HEK293T (cell line): ENCODE data around the gene CCT5.

Source experiments
- BHLHE40 ChIP-seq: fragments of 450-650 bp; IDR thresholded peaks from 2 replicates; pipeline ENCODE4 v1.6.1; 2016; ENCODE audit warnings: mild to moderate bottlenecking, moderate library complexity, borderline replicate concordance
- CTBP1 ChIP-seq: fragments of 450-650 bp; IDR thresholded peaks from 2 replicates; pipeline ENCODE4 v1.6.1; 2016; ENCODE audit warnings: borderline replicate concordance
- ELF4 ChIP-seq: fragments of 450-650 bp; IDR thresholded peaks from 2 replicates; pipeline ENCODE4 v1.6.1; 2017; ENCODE audit warnings: antibody characterized with exemption
- FOXA1 ChIP-seq: fragments of 450-650 bp; IDR thresholded peaks from 2 replicates; pipeline ENCODE4 v1.6.1; 2016; ENCODE audit warnings: mild to moderate bottlenecking
- FOXM1 ChIP-seq: fragments of 450-650 bp; IDR thresholded peaks from 2 replicates; pipeline ENCODE4 v1.6.1; 2017; ENCODE audit warnings: mild to moderate bottlenecking, borderline replicate concordance
- HDGF ChIP-seq: fragments of 450-650 bp; IDR thresholded peaks from 2 replicates; pipeline ENCODE4 v1.6.1; 2017; ENCODE audit warnings: antibody characterized with exemption, borderline replicate concordance
- LEF1 ChIP-seq: fragments of 450-650 bp; IDR thresholded peaks from 2 replicates; pipeline ENCODE4 v1.6.1; 2017; ENCODE audit warnings: mild to moderate bottlenecking, borderline replicate concordance
- PKNOX1 ChIP-seq: fragments of 450-650 bp; IDR thresholded peaks from 2 replicates; pipeline ENCODE4 v1.6.1; 2016
- SP1 ChIP-seq: fragments of 450-650 bp; IDR thresholded peaks from 2 replicates; pipeline ENCODE4 v1.6.1; 2017
- SUZ12 ChIP-seq: fragments of 450-650 bp; IDR thresholded peaks from 2 replicates; pipeline ENCODE4 v1.6.1; 2016; ENCODE audit warnings: mild to moderate bottlenecking
- TARDBP ChIP-seq: fragments of 450-650 bp; IDR thresholded peaks from 2 replicates; pipeline ENCODE4 v1.6.1; 2016
- ZNF384 ChIP-seq: fragments of 450-650 bp; IDR thresholded peaks from 2 replicates; pipeline ENCODE4 v1.6.1; 2016

- TF ChIP-seq PKNOX1 (no peak), FOXA1 (no peak), SP1 (no peak), BHLHE40 (no peak), ZNF384 (no peak), ELF4 (no peak), CTBP1 (no peak), HDGF (no peak), SUZ12 (no peak), FOXM1 (no peak), TARDBP (no peak), LEF1 (no peak)
Observed at GRCh38 chr5:10266137-10266536, 16.1 kb downstream of the CCT5 start.
